HK-2 (cell line): Measurements from ENCODE around the gene LHX3.

Experiments
- DNase-seq: peaks from one replicate; pipeline ENCODE4 v3.0.0-alpha.2; 2018; ENCODE audit not compliant: unreplicated experiment

LHX3 gene

GRCh38 chr9:136226680-136227407 is 21.9 kb upstream of the LHX3 start:
- no peak for DNase-seq

GRCh38 chr9:136225748-136226679 is 21.1 kb upstream of the LHX3 start:
- peak; percentile 57 for DNase-seq

GRCh38 chr9:136225366-136225747 is 20.4 kb upstream of the LHX3 start:
- no peak for DNase-seq

- DNase-seq = no peak
Observed at GRCh38 chr9:136223871-136224640, 19.1 kb upstream of the LHX3 start.

GRCh38 chr9:136222906-136223285 is 18.0 kb upstream of the LHX3 start:
- no peak for DNase-seq

- no peak for DNase-seq
Observed at GRCh38 chr9:136222166-136222905, 17.4 kb upstream of the LHX3 start.

GRCh38 chr9:136220017-136220729 is 15.2 kb upstream of the LHX3 start:
- DNase-seq = peak; percentile 80

- DNase-seq = no peak
Observed at GRCh38 chr9:136219276-136219675, 14.3 kb upstream of the LHX3 start.

GRCh38 chr9:136218673-136219072 is 13.7 kb upstream of the LHX3 start:
- no peak for DNase-seq

- DNase-seq = no peak
Observed at GRCh38 chr9:136218271-136218670, 13.3 kb upstream of the LHX3 start.

GRCh38 chr9:136216541-136217244 is 11.8 kb upstream of the LHX3 start:
- no peak for DNase-seq

- DNase-seq = no peak
Observed at GRCh38 chr9:136213733-136214132, 8.8 kb upstream of the LHX3 start.

- DNase-seq = no peak
Observed at GRCh38 chr9:136212345-136212950, 7.5 kb upstream of the LHX3 start.

- DNase-seq = no peak
Observed at GRCh38 chr9:136211441-136212344, 6.8 kb upstream of the LHX3 start.

GRCh38 chr9:136211006-136211405 is 6.1 kb upstream of the LHX3 start:
- no peak for DNase-seq

- DNase-seq = no peak
Observed at GRCh38 chr9:136210276-136210675, 5.3 kb upstream of the LHX3 start.

- no peak for DNase-seq
Observed at GRCh38 chr9:136209786-136210185, 4.9 kb upstream of the LHX3 start.

- no peak for DNase-seq
Observed at GRCh38 chr9:136209232-136209631, 4.3 kb upstream of the LHX3 start.

GRCh38 chr9:136208675-136209074 is 3.7 kb upstream of the LHX3 start:
- DNase-seq = no peak
